ENCODE results near the gene TFEB. TPM values are rescaled to one million over a fixed set of nuclear protein-coding genes. Genes with fewer than 3 reads are reported as not detected.

The TFEB gene
- total and polyA plus RNA-seq, 4 experiments from 2014 or later: 8.2 to 17.6 (median 13.9) TPM

DNA sequence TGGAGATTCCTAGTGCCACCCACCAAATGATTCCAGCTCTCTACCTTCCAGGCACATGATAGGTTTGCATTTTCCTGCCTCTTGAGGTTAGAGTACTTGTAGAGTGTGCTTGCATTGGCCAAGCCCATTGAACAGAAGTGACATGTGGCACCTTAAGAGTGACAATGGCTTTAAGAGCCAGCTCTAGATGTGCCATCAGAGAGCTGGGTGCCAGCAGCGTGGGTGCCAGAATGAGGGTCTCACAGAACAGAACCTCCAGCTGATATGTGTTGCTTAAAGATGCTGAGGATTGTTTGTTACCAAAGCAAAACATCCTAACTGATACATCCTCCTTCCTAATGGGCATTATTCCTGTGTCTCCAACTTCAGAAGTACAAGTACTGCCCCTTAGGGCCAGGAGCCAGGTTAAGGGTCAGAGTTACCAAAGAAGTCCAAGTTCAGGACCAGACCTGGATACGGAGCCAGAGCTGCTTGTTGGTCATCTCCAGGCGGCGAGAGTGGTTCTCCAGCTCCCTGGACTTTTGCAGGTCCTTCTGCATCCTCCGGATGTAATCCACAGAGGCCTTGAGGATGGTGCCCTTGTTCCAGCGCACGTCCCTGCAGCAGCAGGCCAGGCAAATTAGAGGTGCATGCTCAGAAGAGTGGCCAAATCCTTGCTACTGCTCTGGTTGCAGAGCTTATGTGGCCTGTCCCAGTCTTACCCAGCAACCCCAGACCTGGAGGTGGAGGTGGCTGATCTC, 49.6 kb downstream of the TFEB start:
- H3K4me1 Mint-ChIP-seq: peaks cover 4 to 21% (median 10%) of the 10 kb centered on the region in 4 donors
- intact Hi-C loops (cut with micrococcal nuclease): no loop called here
- no peak overlapping the region for H3K4me3 Mint-ChIP-seq
- H3K9me3 ChIP-seq (ENCODE audit: control insufficient read depth in 1 of 2, low read length in 2 of 2): no peaks in the 10 kb centered on the region
- peaks cover 12 to 29% of the 10 kb centered on the region in 2 donors for H3K36me3 Mint-ChIP-seq
- ChIA-PET POLR2A (ENCODE audit: partially characterized antibody) (no interaction called here), CTCF (ENCODE audit: partially characterized antibody) (interaction anchor here (0.7 to 3.7 kb wide), 7 partner anchors 8 to 314 kb away, joined by 3 to 45 read pairs (median 5); no protein-coding TSS in a partner anchor)
- no peaks in the 10 kb centered on the region for H3K27me3 Mint-ChIP-seq
- H3K27ac Mint-ChIP-seq: no peak overlapping the region
- H3K27ac ChIP-seq (ENCODE audit: low read depth, low read length): no peak overlapping the region
- no peaks in the 10 kb centered on the region for H3K27me3 ChIP-seq (ENCODE audit: insufficient read depth, low read length)
- H3K36me3 ChIP-seq (ENCODE audit: insufficient read depth, low read length): no peaks in the 10 kb centered on the region
- no peak for DNase-seq
- peaks cover 3% of the 10 kb centered on the region for H3K4me1 ChIP-seq (ENCODE audit: insufficient read depth, low read length)
- H3K4me3 ChIP-seq (ENCODE audit: low read length in 2 of 2): no peak overlapping the region
- no peaks in the 10 kb centered on the region for H3K9me3 Mint-ChIP-seq

DNA sequence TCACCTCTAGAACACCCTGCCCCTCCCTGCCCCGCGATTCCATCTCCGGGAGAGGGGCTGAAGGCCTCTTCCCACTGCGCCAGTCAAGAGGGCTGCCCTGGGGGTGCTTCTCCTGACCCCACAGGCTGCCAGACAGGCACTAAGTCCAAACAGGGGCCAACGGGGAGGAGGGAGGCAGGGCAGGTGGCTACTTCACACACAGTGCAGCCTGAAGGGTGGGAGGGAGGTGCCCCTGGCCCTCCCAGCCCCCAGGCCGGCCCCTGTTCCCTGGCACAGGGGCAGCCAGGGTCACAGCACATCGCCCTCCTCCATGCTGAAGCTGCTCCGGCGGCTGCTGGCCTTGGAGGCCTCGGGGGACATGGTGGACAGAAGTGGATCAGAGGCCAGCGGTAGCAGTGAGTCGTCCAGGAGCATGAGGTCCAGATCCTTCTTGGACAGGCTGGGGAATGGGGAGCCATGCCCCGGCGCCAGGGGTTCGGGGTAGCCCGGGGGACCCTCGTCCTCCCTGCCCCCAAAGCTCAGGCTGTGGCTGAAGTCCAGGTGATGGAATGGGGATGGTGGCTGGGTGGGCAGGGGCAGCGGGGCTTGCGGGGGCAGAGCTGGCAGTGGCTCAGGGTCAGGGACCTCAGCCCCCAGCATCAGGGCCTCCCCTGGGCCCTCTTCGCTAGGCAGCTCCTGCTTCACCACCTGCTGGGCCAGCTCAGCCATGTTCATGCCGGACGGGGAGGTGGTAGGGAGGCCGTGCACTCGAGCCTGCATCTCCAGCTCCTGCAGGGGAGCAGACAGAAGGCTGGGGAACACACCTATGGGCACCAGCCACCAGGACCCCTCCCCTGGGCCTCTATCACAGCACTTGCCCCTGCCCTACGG, 50.9 kb downstream of the TFEB start:
- intact Hi-C loops (cut with micrococcal nuclease): no loop called here
- Histone ChIP-seq H3K4me3 (ENCODE audit: low read length in 2 of 2) (no peak overlapping the region), H3K9me3 (ENCODE audit: control insufficient read depth in 1 of 2, low read length in 2 of 2) (no peaks in the 10 kb centered on the region), H3K27me3 (ENCODE audit: insufficient read depth, low read length) (no peaks in the 10 kb centered on the region), H3K27ac (ENCODE audit: low read depth, low read length) (no peak overlapping the region), H3K36me3 (ENCODE audit: insufficient read depth, low read length) (no peaks in the 10 kb centered on the region), H3K4me1 (ENCODE audit: insufficient read depth, low read length) (peaks cover 3% of the 10 kb centered on the region)
- no peak for DNase-seq
- H3K9me3 Mint-ChIP-seq: no peaks in the 10 kb centered on the region
- no peaks in the 10 kb centered on the region for H3K27me3 Mint-ChIP-seq
- H3K36me3 Mint-ChIP-seq: peaks cover 10 to 23% of the 10 kb centered on the region in 2 donors
- ChIA-PET POLR2A (ENCODE audit: partially characterized antibody) (interaction anchor here (1.1 to 1.9 kb wide), 2 partner anchors 50 to 82 kb away, joined by 3 to 13 read pairs; no protein-coding TSS in a partner anchor), CTCF (ENCODE audit: partially characterized antibody) (interaction anchor here (0.7 to 3.7 kb wide), 21 partner anchors 9 to 378 kb away, joined by 3 to 45 read pairs (median 5); no protein-coding TSS in a partner anchor)
- peaks cover 4 to 21% (median 10%) of the 10 kb centered on the region in 4 donors for H3K4me1 Mint-ChIP-seq
- no peak overlapping the region for H3K27ac Mint-ChIP-seq
- H3K4me3 Mint-ChIP-seq: no peak overlapping the region

DNA sequence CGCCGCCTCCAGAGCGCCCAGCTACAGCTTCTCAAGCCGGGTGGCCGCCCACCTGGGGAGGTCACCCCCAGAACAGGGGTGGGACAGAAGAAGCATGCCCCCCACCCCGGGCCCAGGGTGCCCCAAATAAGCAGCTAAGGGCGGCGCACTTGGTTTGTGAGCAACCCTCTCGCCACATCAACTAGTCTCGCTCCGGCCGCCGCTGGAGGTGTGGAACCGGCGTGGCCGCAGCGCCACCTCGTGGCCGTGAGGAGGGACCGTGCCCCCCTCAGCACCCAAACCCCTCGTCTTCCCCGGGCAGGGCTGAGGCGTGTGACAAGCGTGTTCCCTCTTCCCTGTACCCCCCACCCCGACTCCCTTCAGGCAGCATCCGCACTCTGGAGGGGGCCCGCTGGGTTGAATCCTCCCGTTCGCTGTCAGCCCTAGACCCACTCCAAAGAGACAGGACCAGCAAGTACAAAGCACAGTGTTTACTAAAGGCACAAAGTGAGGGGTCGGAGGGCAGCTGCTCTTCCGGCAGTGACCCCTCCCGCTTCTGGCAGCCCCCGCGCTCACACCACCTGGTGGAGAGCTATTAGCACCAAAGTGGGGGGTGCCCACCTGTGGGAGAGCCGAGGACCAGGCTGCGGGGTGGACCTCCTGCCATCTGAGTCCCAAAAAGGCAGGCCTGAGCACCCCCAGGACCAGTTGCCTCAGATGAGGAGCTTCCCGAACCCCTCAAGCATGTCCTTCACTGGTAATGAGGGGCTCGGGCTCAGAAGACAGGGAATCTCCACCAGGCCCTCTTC, 51.7 kb downstream of the TFEB start:
- intact Hi-C loops (cut with micrococcal nuclease): loop anchor here (1.0 to 2.0 kb wide), 5 partner anchors 51 to 377 kb away; partner anchors contain the start of gene TFEB
- H3K27ac ChIP-seq (ENCODE audit: low read depth, low read length): peak overlapping the region; percentile 21

GRCh38 chr6:41683273-41683522, 52.2 kb downstream of the TFEB start:
- Histone ChIP-seq H3K9me3 (ENCODE audit: control insufficient read depth in 1 of 2, low read length in 2 of 2) (no peaks in the 10 kb centered on the region), H3K27me3 (ENCODE audit: insufficient read depth, low read length) (no peaks in the 10 kb centered on the region), H3K4me3 (ENCODE audit: low read length in 2 of 2) (peak overlapping the region in 1 of 2 donors; percentile 43), H3K4me1 (ENCODE audit: insufficient read depth, low read length) (peaks cover 3% of the 10 kb centered on the region), H3K27ac (ENCODE audit: low read depth, low read length) (peak overlapping the region; percentile 21), H3K36me3 (ENCODE audit: insufficient read depth, low read length) (no peaks in the 10 kb centered on the region)
- H3K27me3 Mint-ChIP-seq: peaks cover 0 to 3% of the 10 kb centered on the region in 2 donors
- H3K27ac Mint-ChIP-seq: peak overlapping the region in 1 of 7 donors; percentile 47
- peak overlapping the region; percentile 42 to 86 (median 66) for H3K4me3 Mint-ChIP-seq
- no peaks in the 10 kb centered on the region for H3K9me3 Mint-ChIP-seq
- intact Hi-C loops (cut with micrococcal nuclease): loop anchor here (1.0 to 2.0 kb wide), 5 partner anchors 52 to 376 kb away; partner anchors contain the start of gene TFEB
- H3K36me3 Mint-ChIP-seq: peaks cover 7 to 15% of the 10 kb centered on the region in 2 donors
- no peak for DNase-seq
- ChIA-PET CTCF (ENCODE audit: partially characterized antibody) (interaction anchor here (0.6 to 3.7 kb wide), 27 partner anchors 8 to 1951 kb away, joined by 3 to 45 read pairs (median 4); no protein-coding TSS in a partner anchor), POLR2A (ENCODE audit: partially characterized antibody) (interaction anchor here (1.9 kb wide), 1 partner anchor 51 kb away, joined by 13 read pairs; no protein-coding TSS in a partner anchor)
- H3K4me1 Mint-ChIP-seq: peaks cover 4 to 21% (median 10%) of the 10 kb centered on the region in 4 donors

More for the DNA sequence above, 51.7 kb downstream of the TFEB start:
- Histone ChIP-seq H3K4me1 (ENCODE audit: insufficient read depth, low read length) (peaks cover 3% of the 10 kb centered on the region), H3K36me3 (ENCODE audit: insufficient read depth, low read length) (no peaks in the 10 kb centered on the region), H3K27me3 (ENCODE audit: insufficient read depth, low read length) (no peaks in the 10 kb centered on the region), H3K9me3 (ENCODE audit: control insufficient read depth in 1 of 2, low read length in 2 of 2) (no peaks in the 10 kb centered on the region), H3K4me3 (ENCODE audit: low read length in 2 of 2) (peak overlapping the region in 1 of 2 donors; percentile 43)
- Mint-ChIP-seq H3K4me1 (peaks cover 4 to 21% (median 10%) of the 10 kb centered on the region in 4 donors), H3K36me3 (peaks cover 7 to 17% of the 10 kb centered on the region in 2 donors), H3K9me3 (no peaks in the 10 kb centered on the region), H3K27ac (peak overlapping the region in 2 of 7 donors; percentile 22 to 47), H3K4me3 (peak overlapping the region; percentile 42 to 86 (median 66)), H3K27me3 (peaks cover 0 to under 1% of the 10 kb centered on the region in 2 donors)
- ChIA-PET CTCF (ENCODE audit: partially characterized antibody) (interaction anchor here (0.6 to 3.7 kb wide), 30 partner anchors 9 to 1950 kb away, joined by 3 to 45 read pairs (median 4); no protein-coding TSS in a partner anchor), POLR2A (ENCODE audit: partially characterized antibody) (interaction anchor here (1.1 to 1.9 kb wide), 2 partner anchors 50 to 82 kb away, joined by 3 to 13 read pairs; no protein-coding TSS in a partner anchor)
- DNase-seq: peak; percentile 65 to 73 (median 69)

DNA sequence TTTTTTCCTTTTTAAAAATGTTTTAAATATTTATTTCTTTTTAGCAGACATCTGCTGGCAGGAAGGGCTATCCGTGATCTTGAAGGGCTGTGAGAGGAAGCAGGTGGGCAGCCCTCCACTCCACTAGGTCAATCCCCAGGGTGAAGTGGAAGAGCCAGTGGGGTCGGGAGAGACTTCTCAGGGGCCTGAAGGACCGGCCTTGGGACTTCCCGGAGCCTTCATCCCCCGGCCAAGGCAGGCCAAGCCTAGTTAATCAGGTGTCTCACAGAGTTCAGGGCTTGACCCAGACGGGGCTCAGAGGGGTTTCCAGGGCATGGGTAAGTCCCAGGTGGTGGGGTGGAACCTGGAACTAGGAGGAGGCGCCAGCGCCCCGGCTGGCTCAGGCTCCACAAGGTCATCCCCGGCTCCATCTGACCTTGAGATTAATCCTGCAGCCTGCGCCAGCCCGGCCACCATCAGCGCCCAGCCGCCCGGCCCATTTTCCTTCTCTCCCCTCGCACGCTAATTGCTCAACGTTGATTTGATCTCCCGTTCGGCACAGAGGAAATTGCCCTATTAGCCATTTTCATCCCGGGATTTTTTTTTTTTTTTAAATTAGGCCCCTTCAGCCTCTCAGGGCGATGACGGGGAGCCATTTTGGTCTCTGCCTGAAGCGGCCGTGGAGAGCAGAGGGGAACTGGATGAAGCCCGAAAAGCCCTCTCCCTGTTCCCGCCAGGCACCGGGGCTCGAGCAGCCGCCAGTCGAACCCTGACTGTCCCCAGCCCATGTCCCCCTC, 52.7 kb downstream of the TFEB start:
- Mint-ChIP-seq H3K27me3 (peaks cover 0 to 3% of the 10 kb centered on the region in 2 donors), H3K4me1 (peaks cover 4 to 21% (median 10%) of the 10 kb centered on the region in 4 donors), H3K36me3 (peaks cover 7 to 13% of the 10 kb centered on the region in 2 donors), H3K9me3 (no peaks in the 10 kb centered on the region), H3K4me3 (peak overlapping the region in 7 of 8 donors; percentile 40 to 86 (median 70)), H3K27ac (peak overlapping the region in 3 of 7 donors; percentile 47 to 73 (median 55))
- no peak for DNase-seq
- Histone ChIP-seq H3K36me3 (ENCODE audit: insufficient read depth, low read length) (no peaks in the 10 kb centered on the region), H3K4me3 (ENCODE audit: low read length in 2 of 2) (peak overlapping the region in 1 of 2 donors; percentile 43), H3K27ac (ENCODE audit: low read depth, low read length) (peak overlapping the region; percentile 21), H3K4me1 (ENCODE audit: insufficient read depth, low read length) (peaks cover 3% of the 10 kb centered on the region), H3K9me3 (ENCODE audit: control insufficient read depth in 1 of 2, low read length in 2 of 2) (no peaks in the 10 kb centered on the region), H3K27me3 (ENCODE audit: insufficient read depth, low read length) (no peaks in the 10 kb centered on the region)
- ChIA-PET CTCF (ENCODE audit: partially characterized antibody) (interaction anchor here (0.7 to 4.1 kb wide), 30 partner anchors 8 to 1684 kb away, joined by 3 to 45 read pairs (median 4); no protein-coding TSS in a partner anchor), POLR2A (ENCODE audit: partially characterized antibody) (interaction anchor here (1.9 kb wide), 1 partner anchor 51 kb away, joined by 13 read pairs; no protein-coding TSS in a partner anchor)
- intact Hi-C loops (cut with micrococcal nuclease): loop anchor here (1.0 to 2.0 kb wide), 5 partner anchors 52 to 376 kb away; partner anchors contain the start of gene TFEB

GRCh38 chr6:41682056-41682477, 53.3 kb downstream of the TFEB start:
- peaks cover 4 to 21% (median 10%) of the 10 kb centered on the region in 4 donors for H3K4me1 Mint-ChIP-seq
- H3K27ac Mint-ChIP-seq: no peak overlapping the region
- Histone ChIP-seq H3K27me3 (ENCODE audit: insufficient read depth, low read length) (no peaks in the 10 kb centered on the region), H3K4me3 (ENCODE audit: low read length in 2 of 2) (no peak overlapping the region), H3K36me3 (ENCODE audit: insufficient read depth, low read length) (no peaks in the 10 kb centered on the region), H3K9me3 (ENCODE audit: control insufficient read depth in 1 of 2, low read length in 2 of 2) (no peaks in the 10 kb centered on the region), H3K4me1 (ENCODE audit: insufficient read depth, low read length) (peaks cover 3% of the 10 kb centered on the region), H3K27ac (ENCODE audit: low read depth, low read length) (no peak overlapping the region)
- DNase-seq: peak; percentile 52 to 71 (median 55)
- POLR2A ChIA-PET (ENCODE audit: partially characterized antibody): no interaction called here
- CTCF ChIA-PET (ENCODE audit: partially characterized antibody): interaction anchor here (0.7 to 4.1 kb wide), 6 partner anchors 10 to 1684 kb away, joined by 3 to 32 read pairs (median 4); no protein-coding TSS in a partner anchor
- peak overlapping the region in 4 of 8 donors; percentile 13 to 61 (median 38) for H3K4me3 Mint-ChIP-seq
- H3K36me3 Mint-ChIP-seq: peaks cover 2 to 7% of the 10 kb centered on the region in 2 donors
- H3K27me3 Mint-ChIP-seq: peaks cover 0 to 5% of the 10 kb centered on the region in 2 donors
- intact Hi-C loops (cut with micrococcal nuclease): loop anchor here (2.0 kb wide), 2 partner anchors 53 to 375 kb away; partner anchors contain the start of gene TFEB
- H3K9me3 Mint-ChIP-seq: no peaks in the 10 kb centered on the region
